SIG-M5 treated with dmso at 0.1 percent for 504 hours (cell line): Measurements from ENCODE around the gene OSBPL1A.

Experiments
- DNase-seq: peaks from one replicate; lab custom pipeline; 2025; ENCODE audit not compliant: unreplicated experiment; lab: John Stamatoyannopoulos, UW

OSBPL1A gene

GRCh38 chr18:24230766-24231165 lies 166.9 kb downstream of the OSBPL1A start:
- no peak for DNase-seq

GRCh38 chr18:24228667-24229041 lies 169.0 kb downstream of the OSBPL1A start:
- DNase-seq, result no peak

GRCh38 chr18:24227977-24228666 lies 169.5 kb downstream of the OSBPL1A start:
- no peak for DNase-seq

- no peak for DNase-seq
Measured at GRCh38 chr18:24220318-24220688, 177.3 kb downstream of the OSBPL1A start.

GRCh38 chr18:24219561-24220317 lies 177.9 kb downstream of the OSBPL1A start:
- no peak for DNase-seq

- no peak for DNase-seq
Measured at GRCh38 chr18:24214913-24215312, 182.7 kb downstream of the OSBPL1A start.

- no peak for DNase-seq
Measured at GRCh38 chr18:24214144-24214543, 183.5 kb downstream of the OSBPL1A start.

- DNase-seq, result no peak
Measured at GRCh38 chr18:24212939-24213338, 184.7 kb downstream of the OSBPL1A start.

GRCh38 chr18:24209558-24209957 lies 188.1 kb downstream of the OSBPL1A start:
- no peak for DNase-seq

- DNase-seq, result no peak
Measured at GRCh38 chr18:24208270-24209035, 189.2 kb downstream of the OSBPL1A start.

GRCh38 chr18:24204904-24205303 lies 192.7 kb downstream of the OSBPL1A start:
- no peak for DNase-seq

- no peak for DNase-seq
Measured at GRCh38 chr18:24201699-24202687, 195.6 kb downstream of the OSBPL1A start.

- DNase-seq, result no peak
Measured at GRCh38 chr18:24200494-24201290, 196.9 kb downstream of the OSBPL1A start.

- DNase-seq, result no peak
Measured at GRCh38 chr18:24199372-24199962, 198.2 kb downstream of the OSBPL1A start.

GRCh38 chr18:24198461-24198860 lies 199.2 kb downstream of the OSBPL1A start:
- DNase-seq, result no peak

- no peak for DNase-seq
Measured at GRCh38 chr18:24197412-24197811, 200.2 kb downstream of the OSBPL1A start.

- no peak for DNase-seq
Measured at GRCh38 chr18:24196764-24197163, 200.9 kb downstream of the OSBPL1A start.

- DNase-seq, result no peak
Measured at GRCh38 chr18:24195296-24196053, 202.1 kb downstream of the OSBPL1A start.

GRCh38 chr18:24190590-24190989 lies 207.0 kb downstream of the OSBPL1A start:
- no peak for DNase-seq
